CD4-positive, alpha-beta T cell treated with Interleukin-17A for 4 hours (primary cell): Measurements from ENCODE around the gene TTF2.

ENCODE experiments used
- DNase-seq: peaks from one replicate; pipeline ENCODE4 v3.0.0-alpha.2; 2020; ENCODE audit warnings: mixed read lengths

TTF2 gene

GRCh38 chr1:117047271-117047670 lies 12.9 kb upstream of the TTF2 start:
- DNase-seq = no peak

DNA sequence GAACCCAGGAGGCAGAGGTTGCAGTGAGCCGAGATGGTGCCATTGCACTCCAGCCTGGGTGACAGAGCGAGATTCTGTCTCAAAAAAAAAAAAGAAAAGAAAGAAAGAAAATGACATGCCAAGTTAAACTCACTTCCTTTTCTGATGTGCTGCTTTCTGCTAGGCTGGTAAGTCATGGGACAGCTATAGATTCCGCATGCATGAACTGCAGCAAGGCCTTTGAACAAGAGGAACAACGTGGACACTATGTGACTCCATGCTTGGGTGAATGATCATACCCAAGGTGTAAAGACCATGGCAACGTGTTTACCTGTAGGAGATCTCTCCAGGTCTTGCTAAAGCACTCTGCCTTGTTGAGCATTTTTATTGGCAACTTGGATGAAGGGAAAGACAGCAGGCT lies 10.3 kb upstream of the TTF2 start:
- DNase-seq = no peak

GRCh38 chr1:117051224-117052064 lies 8.7 kb upstream of the TTF2 start:
- peak; percentile 59 for DNase-seq

- no peak for DNase-seq
These were observed 6.1 kb upstream of the TTF2 start for GRCh38 chr1:117054068-117054467.

DNA sequence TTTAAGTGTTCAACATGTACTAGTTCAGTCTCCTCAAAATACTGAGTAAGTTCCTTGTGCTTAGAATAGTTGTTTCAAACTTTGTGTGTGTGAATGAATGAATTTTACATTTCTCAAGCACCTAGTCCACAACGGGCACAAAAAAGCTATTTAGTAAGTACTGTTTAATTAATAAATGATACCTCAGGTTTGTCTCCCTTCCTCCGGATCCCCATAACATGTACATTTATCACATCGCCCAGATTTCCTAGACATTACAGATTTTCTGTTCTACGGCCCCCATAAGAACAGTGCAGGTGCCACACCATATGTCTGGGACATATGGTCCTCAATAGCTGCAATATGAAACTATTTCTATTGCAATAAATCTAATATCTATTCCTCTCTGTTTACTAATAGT lies 1.3 kb upstream of the TTF2 start:
- no peak for DNase-seq

GRCh38 chr1:117059334-117059677 lies 820 bp upstream of the TTF2 start:
- peak; percentile 77 for DNase-seq

- no peak for DNase-seq
These were observed 553 bp downstream of the TTF2 start for GRCh38 chr1:117060441-117061317.

GRCh38 chr1:117061986-117062415 lies 1.9 kb downstream of the TTF2 start:
- no peak for DNase-seq

GRCh38 chr1:117066367-117066766 lies 6.2 kb downstream of the TTF2 start:
- no peak for DNase-seq

- DNase-seq = peak; percentile 50
These were observed 7.6 kb downstream of the TTF2 start for GRCh38 chr1:117067533-117068370.

DNA sequence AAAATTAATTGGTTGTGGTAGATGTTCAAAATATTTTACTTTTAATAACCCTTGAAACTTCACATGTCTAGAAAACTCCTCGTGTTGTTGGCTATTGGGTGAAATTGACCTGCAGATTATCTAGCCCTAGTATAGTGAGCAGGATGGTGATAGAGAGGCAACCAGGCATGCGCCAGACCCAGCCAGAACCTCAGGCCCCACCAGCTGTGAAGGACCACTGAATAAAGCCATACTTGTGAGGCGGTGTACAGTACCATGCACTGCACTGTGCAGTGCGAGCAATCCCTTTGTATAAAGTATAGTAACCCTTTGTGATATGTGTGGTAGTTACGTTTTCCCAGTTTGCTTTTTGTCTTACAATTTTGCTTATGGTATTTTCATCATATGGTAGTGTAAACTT lies 8.5 kb downstream of the TTF2 start:
- DNase-seq = no peak

DNA sequence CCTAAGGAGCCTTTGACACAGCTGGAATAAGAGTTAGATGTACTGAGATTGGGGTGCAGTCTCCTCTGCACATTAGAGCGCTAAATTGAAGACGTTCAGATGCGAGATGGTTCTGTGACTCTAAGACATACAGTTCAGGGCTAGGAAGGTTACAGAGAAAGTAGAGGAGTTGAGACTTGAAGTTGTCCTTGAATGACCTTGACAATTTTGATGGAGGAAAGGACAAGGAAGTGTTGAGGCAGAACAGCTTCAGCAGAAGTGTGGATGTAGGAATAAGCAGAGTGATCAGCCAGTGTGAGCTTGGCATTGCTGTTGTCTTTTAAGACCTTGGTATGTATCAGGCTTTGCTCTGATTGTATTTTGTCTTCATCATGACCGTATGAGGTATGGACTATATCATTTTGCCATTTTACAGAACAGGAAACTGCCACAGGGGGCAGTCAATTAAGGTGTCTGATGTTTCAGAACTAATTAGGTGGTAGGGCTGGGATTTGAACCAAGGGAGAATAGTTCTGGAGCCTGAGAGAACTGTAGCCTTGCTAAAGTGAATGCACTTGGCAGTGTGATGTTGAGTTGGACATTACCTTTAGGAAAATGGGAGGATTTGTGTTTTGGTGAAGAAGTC lies 9.2 kb downstream of the TTF2 start:
- no peak for DNase-seq

DNA sequence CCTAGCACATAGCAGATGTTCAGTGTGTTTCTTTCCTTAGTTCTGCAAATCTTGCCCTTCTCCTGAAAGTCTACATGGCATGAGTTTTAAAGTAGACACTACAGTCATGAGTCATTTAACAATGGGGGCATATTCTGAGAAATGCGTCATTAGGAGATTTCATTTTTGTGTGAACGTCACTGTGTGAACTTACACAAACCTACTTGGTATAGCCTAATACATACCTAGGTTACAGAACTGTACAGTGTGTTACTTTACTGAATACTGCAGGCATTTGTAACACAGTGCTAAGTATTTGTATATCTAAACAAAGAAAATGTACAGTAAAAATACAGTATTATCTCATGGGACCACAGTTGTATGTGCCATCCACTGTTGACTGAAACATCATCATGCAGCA lies 10.0 kb downstream of the TTF2 start:
- DNase-seq = no peak

GRCh38 chr1:117076648-117077047 lies 16.5 kb downstream of the TTF2 start:
- no peak for DNase-seq

DNA sequence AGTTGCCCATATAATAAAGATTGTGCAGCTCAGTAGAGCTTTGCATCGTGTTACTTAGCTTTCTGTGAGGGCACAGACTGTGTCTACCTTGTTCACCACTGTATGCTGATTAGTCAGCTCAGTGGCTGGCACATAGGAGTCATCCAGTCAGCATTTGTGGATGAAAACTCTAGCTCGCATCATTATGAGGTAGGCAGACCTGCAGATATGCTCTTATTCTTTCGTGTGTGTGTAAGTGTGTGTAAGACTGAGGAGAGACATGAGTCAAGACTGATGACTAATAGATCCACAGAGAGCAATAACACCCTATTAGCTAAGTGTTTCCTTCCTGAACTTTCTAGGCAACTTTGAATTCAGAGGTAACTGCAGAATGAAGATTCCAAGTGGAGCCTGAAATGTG lies 17.1 kb downstream of the TTF2 start:
- peak; percentile 21 for DNase-seq

- DNase-seq = no peak
These were observed 19.6 kb downstream of the TTF2 start for GRCh38 chr1:117079737-117080136.

DNA sequence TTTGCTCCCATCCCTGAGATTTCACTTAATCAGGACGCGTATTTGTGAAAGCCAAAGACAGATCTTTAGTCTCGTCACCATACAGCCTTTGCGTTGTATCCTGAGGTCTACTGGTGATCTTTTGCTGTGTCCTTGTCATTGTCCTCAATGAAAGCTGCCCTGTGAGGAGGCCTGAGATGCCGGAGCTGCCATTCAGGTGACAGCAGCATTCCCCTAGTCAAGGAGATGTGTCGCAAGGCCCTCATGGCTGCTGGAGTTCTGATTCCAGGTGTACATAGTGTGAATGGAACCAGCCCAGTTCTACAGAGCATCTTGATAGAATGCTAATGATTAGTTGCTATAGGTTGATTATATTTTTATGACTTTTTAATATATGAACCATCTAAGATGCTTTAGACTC lies 24.1 kb downstream of the TTF2 start:
- no peak for DNase-seq

- no peak for DNase-seq
These were observed 27.6 kb downstream of the TTF2 start for GRCh38 chr1:117087686-117088085.

DNA sequence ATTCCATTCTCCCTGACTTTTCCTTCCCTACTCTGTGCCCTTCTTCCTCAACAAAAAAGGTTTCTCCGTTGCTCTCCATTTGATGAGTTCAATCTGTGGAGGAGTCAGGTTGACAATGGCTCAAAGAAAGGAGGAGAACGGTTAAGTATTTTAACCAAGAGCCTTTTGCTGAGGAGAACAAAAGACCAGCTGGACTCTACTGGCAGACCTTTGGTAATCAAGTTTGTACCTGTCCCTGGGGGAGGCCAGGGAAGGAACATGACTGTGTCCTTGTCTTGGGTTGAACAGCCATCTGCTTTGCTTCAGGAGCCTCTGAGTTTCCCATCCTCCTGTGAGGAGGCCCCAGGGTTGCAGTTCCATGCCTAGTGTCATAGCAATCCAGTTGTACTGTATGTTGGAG lies 29.9 kb downstream of the TTF2 start:
- no peak for DNase-seq

DNA sequence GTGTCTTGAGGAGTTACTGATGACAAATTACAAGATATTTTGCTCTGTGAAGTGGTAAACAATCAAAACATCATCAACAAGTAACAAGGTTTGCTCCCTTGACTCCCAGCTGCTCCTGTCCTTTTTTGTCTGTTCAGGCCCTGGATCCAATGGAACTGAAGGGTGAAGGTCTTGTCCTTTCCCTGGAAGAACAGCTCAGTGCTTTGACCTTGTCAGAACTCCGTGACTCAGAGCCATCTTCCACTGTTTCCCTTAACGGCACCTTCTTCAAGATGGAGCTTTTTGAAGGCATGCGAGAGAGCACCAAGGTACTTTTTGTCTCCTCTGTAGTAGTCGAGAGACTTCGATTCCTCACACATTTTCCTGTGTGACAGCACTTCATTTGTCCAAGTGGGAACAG lies 32.5 kb downstream of the TTF2 start:
- no peak for DNase-seq

DNA sequence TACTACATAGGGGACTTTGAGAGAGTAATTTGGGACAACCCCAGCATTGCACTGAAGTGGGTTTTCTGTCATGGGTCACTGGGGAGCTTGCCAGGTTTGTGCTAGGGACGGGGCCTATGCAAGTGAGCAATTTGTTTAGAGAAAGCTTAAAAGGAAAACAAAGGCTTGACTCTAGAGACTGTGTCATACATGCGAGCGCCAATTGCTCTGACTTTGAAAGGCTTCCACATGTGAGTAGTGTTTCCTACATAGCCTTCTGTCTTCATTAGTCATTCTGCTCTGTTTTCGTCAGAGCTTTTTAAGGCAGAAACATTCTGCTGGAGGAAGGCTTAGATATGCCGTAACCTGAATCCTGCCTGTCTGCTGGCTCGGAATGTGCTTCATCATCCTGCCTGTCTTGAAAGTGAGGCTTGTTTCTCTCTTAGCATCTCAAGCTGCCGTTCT lies 33.0 kb downstream of the TTF2 start:
- DNase-seq = no peak

DNA sequence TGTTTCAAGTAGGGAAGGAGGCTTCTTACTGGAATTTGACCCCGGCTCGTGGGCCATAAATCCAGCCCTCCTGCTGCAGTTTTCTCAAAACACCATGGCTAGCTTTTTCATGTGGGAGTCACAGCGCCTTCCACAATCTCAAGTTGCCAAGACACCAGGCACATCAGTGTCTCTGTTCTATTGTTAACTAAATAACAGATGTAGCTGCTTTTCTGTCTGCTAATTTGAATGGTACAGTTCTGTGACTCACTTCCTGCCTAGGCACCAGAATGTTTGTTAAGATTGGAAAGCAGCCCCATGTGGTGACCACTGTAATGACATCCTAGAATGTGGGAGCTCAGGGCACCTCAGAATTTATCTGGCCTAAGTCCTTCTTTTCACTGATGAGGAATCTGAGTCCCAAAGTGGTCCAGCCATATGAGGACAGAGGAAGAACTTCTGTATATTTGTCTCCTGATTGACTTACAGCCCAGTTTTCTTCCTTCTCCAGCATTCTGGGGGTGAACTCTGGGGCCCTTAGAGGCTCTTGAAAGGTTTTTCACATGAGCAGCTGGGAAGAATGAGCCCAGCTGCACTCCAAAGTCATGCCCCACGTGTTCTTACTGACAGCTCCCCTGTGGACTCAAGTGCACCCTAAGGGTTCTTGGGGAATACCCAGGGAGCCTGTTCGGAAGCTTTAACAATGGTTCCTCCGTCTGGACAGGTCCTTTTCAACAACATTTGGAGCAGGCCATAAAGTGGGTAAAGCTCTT lies 33.9 kb downstream of the TTF2 start:
- DNase-seq = peak; percentile 40
